Raji (cell line): ENCODE measurements around the gene RPS15.

Source experiments
- POLR2A ChIP-seq: IDR thresholded peaks from 2 replicates; pipeline ENCODE4 v1.6.1; 2011; ENCODE audit warnings: low read depth, low read length, control low read depth; ENCODE audit not compliant: insufficient read depth

Gene RPS15

GRCh38 chr19:1423436-1424191 is 14.6 kb upstream of the RPS15 start:
- no peak for TF ChIP-seq POLR2A

GRCh38 chr19:1424192-1424955 is 13.8 kb upstream of the RPS15 start:
- no peak for TF ChIP-seq POLR2A

GRCh38 chr19:1425102-1425837 is 12.9 kb upstream of the RPS15 start:
- TF ChIP-seq POLR2A, result no peak

- no peak for TF ChIP-seq POLR2A
These were observed 12.3 kb upstream of the RPS15 start for GRCh38 chr19:1425902-1426301.

GRCh38 chr19:1426736-1427135 is 11.5 kb upstream of the RPS15 start:
- no peak for TF ChIP-seq POLR2A

- TF ChIP-seq POLR2A, result no peak
These were observed 10.8 kb upstream of the RPS15 start for GRCh38 chr19:1427221-1427920.

- TF ChIP-seq POLR2A, result no peak
These were observed 9.3 kb upstream of the RPS15 start for GRCh38 chr19:1428738-1429391.

GRCh38 chr19:1429750-1430149 is 8.4 kb upstream of the RPS15 start:
- TF ChIP-seq POLR2A, result no peak

GRCh38 chr19:1430246-1430645 is 8.0 kb upstream of the RPS15 start:
- no peak for TF ChIP-seq POLR2A

GRCh38 chr19:1431759-1432506 is 6.3 kb upstream of the RPS15 start:
- no peak for TF ChIP-seq POLR2A

- no peak for TF ChIP-seq POLR2A
These were observed 5.7 kb upstream of the RPS15 start for GRCh38 chr19:1432507-1432887.

- no peak for TF ChIP-seq POLR2A
These were observed 4.8 kb upstream of the RPS15 start for GRCh38 chr19:1433119-1434039.

- no peak for TF ChIP-seq POLR2A
These were observed 4.2 kb upstream of the RPS15 start for GRCh38 chr19:1434040-1434366.

- no peak for TF ChIP-seq POLR2A
These were observed 3.6 kb upstream of the RPS15 start for GRCh38 chr19:1434577-1435060.
